IPS-NIHi7 (cell line): ENCODE results near the gene AGAP3.

ENCODE experiments used
- DNase-seq: peaks from one replicate; pipeline ENCODE4 v3.0.0; 2012; ENCODE audit warnings: mixed read lengths; ENCODE audit errors: extremely low spot score

Gene AGAP3

GRCh38 chr7:151074817-151075661 is 11.2 kb upstream of the AGAP3 start:
- no peak for DNase-seq

- no peak for DNase-seq
Observed at GRCh38 chr7:151075662-151075971, 10.7 kb upstream of the AGAP3 start.

DNA sequence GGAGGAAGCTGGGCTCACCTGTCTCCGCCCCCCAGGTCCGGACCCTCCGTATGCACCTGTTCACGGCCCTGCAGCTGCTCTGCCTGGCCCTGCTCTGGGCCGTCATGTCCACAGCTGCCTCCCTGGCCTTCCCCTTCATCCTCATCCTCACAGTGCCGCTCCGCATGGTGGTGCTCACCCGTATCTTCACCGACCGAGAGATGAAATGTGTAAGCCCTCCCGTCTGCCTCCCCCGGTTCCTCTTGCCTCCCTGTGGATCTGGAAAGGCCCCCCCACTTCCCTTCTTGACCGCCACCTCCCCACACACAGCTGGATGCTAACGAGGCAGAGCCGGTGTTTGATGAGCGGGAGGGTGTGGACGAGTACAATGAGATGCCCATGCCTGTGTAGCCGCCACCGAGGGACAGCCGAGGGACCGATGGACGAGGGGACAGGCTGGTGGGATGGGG is 10.3 kb upstream of the AGAP3 start:
- no peak for DNase-seq

- peak; percentile 73 for DNase-seq
Observed at GRCh38 chr7:151076863-151077704, 9.2 kb upstream of the AGAP3 start.

GRCh38 chr7:151077705-151078232 is 8.5 kb upstream of the AGAP3 start:
- no peak for DNase-seq

GRCh38 chr7:151078233-151079040 is 7.8 kb upstream of the AGAP3 start:
- peak; percentile 58 for DNase-seq

DNA sequence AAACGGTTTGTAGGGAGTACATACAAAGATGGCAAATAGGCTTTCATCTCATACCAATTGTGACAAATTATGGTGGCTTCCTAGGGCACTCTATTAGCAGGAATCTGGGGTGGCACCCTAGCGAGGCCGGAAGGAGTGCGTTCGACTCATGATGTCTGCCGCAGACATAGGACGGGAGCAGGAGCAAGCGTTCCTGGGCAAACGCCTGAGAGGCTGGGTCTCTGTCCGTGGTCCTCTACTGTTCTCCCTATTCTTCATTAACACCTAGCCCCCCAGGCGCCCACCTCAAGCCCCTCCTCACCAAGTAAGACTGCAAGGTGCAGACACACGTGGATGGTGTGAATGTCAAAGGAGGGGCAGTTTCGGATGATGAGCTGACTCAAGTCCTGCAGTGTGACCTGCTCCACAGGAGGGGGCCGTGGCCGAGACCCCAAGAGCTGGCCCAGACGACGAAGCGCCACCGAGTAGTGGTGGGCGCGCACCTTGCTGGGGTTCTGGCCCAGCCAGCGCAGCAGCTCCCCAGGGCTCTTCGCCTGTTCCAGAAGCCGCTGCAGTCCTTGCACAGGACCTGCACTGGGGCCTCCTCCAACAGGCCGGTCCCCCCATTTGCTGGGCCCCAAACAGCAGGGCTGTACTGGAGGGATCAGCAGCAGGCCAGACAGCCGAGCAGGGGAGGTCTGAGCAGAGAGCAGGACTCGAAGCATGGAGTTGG is 6.9 kb upstream of the AGAP3 start:
- DNase-seq, result no peak

DNA sequence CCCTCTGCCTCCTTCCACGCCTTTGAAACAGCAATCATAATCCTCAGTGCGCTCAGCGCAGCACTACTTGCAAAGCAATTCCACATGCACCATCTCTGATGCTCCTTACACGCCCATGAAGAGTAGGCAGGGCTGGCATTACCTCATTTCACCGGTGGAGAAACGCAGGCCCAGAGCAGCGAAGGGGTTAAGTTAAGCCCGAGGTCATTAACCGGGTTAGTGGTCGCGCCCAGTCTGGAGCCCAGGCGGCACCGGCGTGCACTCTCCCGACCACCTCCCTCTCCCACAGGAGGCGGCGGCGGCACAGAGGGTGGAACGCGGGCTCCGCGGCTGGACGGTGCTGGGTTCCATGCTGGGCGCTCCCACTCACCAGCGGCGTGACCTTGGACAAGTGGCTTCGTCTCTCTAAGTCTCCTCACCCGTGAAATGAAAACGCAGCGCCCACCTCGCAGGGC is 6.2 kb upstream of the AGAP3 start:
- no peak for DNase-seq

DNA sequence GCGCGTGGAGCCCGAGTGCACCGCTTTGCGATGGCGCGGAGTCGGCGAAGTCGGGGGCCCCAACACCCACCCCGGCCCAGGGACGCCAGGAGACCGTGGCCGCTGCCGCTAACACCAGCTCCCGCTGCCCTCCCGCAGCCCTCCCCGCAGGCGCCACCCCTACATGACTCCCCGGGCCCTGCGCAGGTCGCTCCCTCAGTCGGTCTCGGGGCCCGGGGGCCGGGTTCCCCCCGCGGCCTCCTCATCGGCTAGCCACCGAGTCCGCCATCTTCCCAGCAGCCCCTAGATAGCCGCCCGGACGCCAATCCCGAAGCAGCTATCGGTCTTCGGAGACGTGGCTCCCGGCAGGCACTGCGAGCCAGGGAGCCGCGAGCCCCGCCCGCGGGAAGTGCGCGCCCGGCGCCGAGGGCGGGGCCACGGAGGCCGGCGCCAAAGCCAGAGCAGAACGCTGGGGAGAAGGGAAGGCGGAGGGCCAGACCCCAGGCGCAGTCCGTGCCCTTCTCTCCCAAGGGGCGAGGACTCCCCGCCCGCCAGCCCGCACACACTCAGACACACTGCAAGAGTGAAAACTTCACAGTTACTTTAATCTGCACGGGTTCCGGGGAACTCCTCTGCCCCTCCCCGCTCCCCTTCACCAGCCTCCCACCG is 5.6 kb upstream of the AGAP3 start, which contains the start of gene FASTK:
FASTK (minus strand) TSS at position 288 of the 648 bp plus-strand sequence; CDS start at position 245, 43 bp downstream.
- peak; percentile 91 for DNase-seq

GRCh38 chr7:151081170-151082101 is 4.8 kb upstream of the AGAP3 start:
- no peak for DNase-seq

DNA sequence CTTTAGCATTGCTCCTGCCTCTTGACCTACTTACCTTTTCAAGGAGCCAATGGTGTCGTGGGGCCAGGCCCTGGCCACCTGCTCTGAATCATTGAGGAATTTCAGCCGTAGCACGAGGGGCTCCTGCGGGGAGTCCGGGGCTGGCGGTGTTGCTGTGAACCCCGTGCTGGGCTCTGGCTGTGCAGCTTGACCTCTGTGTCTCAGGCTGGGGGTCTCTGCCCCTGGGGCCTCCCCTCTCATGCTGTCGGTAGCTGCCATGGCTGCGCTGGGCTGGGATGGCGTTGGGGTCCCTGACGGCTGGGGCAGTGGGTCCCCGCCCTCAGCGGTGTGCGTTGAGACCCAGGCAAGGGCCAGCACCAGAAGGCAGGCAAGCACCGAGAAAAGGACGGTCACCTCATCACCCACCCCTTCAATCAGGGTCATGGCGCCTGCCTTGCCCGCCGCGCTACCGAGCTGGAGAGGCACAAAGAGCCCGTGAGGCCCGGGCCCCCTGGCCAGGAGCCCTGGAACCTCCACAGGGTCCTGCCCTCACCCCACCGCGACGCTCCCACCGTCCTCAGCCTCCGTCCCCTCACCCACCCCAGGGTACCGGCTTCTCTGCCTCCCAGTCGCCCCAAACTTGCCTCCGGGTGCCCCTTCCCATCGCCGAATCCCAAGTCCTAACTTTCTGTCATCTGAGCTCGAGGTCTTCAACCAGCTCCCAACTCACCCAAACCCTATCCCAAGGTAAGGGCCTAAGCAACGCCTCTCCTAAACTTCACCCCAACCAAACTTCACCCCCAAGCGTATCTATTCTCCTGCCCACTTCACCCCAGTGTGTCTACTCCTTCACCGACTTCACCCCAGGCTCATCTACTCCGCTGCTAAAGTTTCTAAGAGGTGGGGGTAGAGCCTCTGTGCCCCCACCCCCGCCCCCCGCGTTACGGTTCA is 3.9 kb upstream of the AGAP3 start:
- DNase-seq, result no peak

DNA sequence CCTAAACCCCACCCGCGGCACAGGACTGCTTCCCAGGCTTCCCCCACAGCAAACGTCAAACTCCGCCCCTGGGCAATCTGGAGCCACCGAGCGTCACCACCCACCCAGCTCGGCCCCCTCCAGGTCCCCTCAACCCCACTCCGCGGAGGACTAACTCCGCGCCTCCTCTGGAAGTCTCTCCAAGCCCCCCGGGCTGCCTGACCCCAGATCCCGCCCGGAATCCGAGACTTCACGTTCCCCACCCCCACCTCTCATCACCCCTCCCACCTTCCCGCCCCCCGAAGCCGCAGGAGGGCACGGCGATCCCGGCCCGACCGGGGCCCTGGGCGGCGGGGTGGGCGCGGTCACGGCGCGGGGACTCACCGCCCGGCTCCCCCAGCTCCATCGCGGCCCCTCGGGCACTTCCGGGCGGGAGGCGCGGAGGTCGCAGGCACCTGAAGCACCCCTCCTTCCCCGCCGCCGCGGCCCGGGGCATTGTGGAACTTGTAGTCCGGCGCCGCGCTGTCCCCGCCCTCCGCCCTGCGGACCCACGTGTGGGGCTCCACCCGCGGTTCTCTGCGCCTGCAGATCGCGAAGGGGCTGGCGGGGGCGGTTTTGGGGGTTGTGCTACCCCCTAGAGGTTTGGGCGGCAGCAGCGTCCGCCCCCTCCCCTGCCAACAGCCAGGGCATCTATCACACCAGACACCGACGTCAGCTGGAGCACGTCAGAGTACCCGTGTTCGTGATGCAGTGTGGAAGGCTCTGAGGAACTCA is 3.0 kb upstream of the AGAP3 start, which contains the start of gene TMUB1:
TMUB1 (minus strand) TSS at position 423 of the 753 bp plus-strand sequence. CDS start 930 bp downstream, outside the sequence.
- no peak for DNase-seq

GRCh38 chr7:151083824-151084160 is 2.5 kb upstream of the AGAP3 start:
- no peak for DNase-seq

- DNase-seq, result no peak
Observed at GRCh38 chr7:151085329-151085690, 965 bp upstream of the AGAP3 start.

DNA sequence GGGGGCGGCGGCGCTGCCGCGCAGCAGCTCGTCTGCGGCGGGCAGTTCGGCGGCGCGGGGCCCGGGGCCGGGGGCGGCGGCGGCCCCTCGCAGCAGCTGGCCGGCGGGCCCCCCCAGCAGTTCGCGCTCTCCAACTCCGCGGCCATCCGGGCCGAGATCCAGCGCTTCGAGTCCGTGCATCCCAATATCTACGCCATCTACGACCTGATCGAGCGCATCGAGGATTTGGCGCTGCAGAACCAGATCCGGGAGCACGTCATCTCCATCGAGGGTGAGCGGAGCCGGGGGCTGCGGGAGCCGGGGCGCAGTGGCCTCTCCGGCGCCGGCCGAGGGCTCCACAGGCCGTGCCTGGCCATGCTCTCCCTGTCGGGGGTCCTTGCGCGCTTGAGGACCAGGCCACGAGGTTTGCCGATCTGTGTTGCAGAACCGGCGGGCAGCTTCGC is 548 bp downstream of the AGAP3 start:
- DNase-seq, result no peak

GRCh38 chr7:151087245-151088018 is 1.2 kb downstream of the AGAP3 start:
- DNase-seq, result no peak
